HG03066 (cell line): ENCODE results near the gene RIMKLA.
A peak's percentile ranks its signal among the peaks of the same experiment; 100 is the strongest.

Experiments
- ATAC-seq: cut with Tn5 transposase; IDR thresholded peaks from one replicate; pipeline ENCODE4 v1.9.1; 2021; ENCODE audit warnings: low read depth; ENCODE audit not compliant: unreplicated experiment

The RIMKLA gene

GRCh38 chr1:42370876-42371549 is 9.6 kb upstream of the RIMKLA start:
- no peak for ATAC-seq

GRCh38 chr1:42372796-42373195 is 7.8 kb upstream of the RIMKLA start:
- ATAC-seq = no peak

- peak; percentile 60 for ATAC-seq
Observed at GRCh38 chr1:42379794-42380585, 602 bp upstream of the RIMKLA start.

- ATAC-seq = no peak
Observed at GRCh38 chr1:42381280-42381673, 685 bp downstream of the RIMKLA start.

GRCh38 chr1:42385283-42385682 is 4.7 kb downstream of the RIMKLA start:
- no peak for ATAC-seq

GRCh38 chr1:42386051-42386450 is 5.5 kb downstream of the RIMKLA start:
- ATAC-seq = no peak

GRCh38 chr1:42392255-42392654 is 11.7 kb downstream of the RIMKLA start:
- no peak for ATAC-seq

GRCh38 chr1:42392967-42393848 is 12.6 kb downstream of the RIMKLA start:
- ATAC-seq = no peak

GRCh38 chr1:42399315-42400100 is 18.9 kb downstream of the RIMKLA start:
- ATAC-seq = no peak

- ATAC-seq = no peak
Observed at GRCh38 chr1:42403880-42404400, 23.3 kb downstream of the RIMKLA start.

GRCh38 chr1:42414551-42415496 is 34.2 kb downstream of the RIMKLA start:
- no peak for ATAC-seq

GRCh38 chr1:42417166-42417565 is 36.6 kb downstream of the RIMKLA start:
- ATAC-seq = no peak

- ATAC-seq = no peak
Observed at GRCh38 chr1:42418516-42418915, 37.9 kb downstream of the RIMKLA start.

- no peak for ATAC-seq
Observed at GRCh38 chr1:42419126-42419821, 38.7 kb downstream of the RIMKLA start.

- ATAC-seq = no peak
Observed at GRCh38 chr1:42420121-42420520, 39.5 kb downstream of the RIMKLA start.

- no peak for ATAC-seq
Observed at GRCh38 chr1:42420911-42421585, 40.5 kb downstream of the RIMKLA start.

GRCh38 chr1:42422737-42423136 is 42.1 kb downstream of the RIMKLA start:
- ATAC-seq = no peak

GRCh38 chr1:42423681-42424080 is 43.1 kb downstream of the RIMKLA start:
- no peak for ATAC-seq
